ENCODE results near the gene REG4. TPM values are rescaled to one million over a fixed set of nuclear protein-coding genes. Genes with fewer than 3 reads are reported as not detected.

REG4 gene
- total and polyA plus RNA-seq, 2 of the 13 experiments (the other 11 are each of a cell fraction or from before 2014, with no cell fraction given): not detected

DNA sequence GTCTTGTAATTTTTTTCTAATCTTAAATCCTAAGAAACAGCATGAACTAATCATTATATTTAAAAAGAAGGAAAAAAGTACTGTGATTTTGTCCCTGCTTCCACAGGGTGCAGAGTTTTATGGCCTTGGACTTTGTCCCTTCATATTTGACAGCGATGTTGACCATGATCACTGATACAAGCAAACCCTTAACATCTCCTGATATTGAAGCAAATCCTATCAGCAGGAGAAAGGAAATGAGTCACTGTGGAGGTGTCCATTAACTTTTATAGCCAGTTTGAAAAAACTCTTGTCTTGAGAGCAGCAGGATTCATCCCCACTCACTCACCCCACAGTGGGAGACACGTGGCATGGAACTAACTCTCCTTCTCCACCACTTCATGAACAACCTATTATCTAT lies 5.1 kb upstream of the REG4 start (continued):
- TF ChIP-seq ATF7-NPFF (CRISPR knock-in tag; IDR thresholded peaks at IDR 0.05; ENCODE audit: low read depth) (no peak), RARG (CRISPR knock-in tag; IDR thresholded peaks at IDR 0.05; ENCODE audit: low read depth) (no peak), NCOA5 (CRISPR knock-in tag; IDR thresholded peaks at IDR 0.05) (no peak), SMC3 (IDR thresholded peaks at IDR 0.05; ENCODE audit: low read length) (no peak), ZSCAN25 (CRISPR knock-in tag; IDR thresholded peaks at IDR 0.05) (no peak), BATF2 (CRISPR knock-in tag; IDR thresholded peaks at IDR 0.05) (no peak), RBFOX2 (IDR thresholded peaks at IDR 0.05; ENCODE audit: low read depth, low read length) (0 out of 2 replicates have a peak, but pooled peaks have one; percentile 31), FOXJ3 (CRISPR knock-in tag; IDR thresholded peaks at IDR 0.05; ENCODE audit: borderline replicate concordance) (no peak), SIN3B (IDR thresholded peaks at IDR 0.05; ENCODE audit: low read length) (no peak), ZNF569 (CRISPR knock-in tag; IDR thresholded peaks at IDR 0.05; ENCODE audit: borderline replicate concordance) (no peak), ZNF121 (CRISPR knock-in tag; IDR thresholded peaks at IDR 0.05) (no peak), YEATS2 (CRISPR knock-in tag; IDR thresholded peaks at IDR 0.05; ENCODE audit: borderline replicate concordance) (no peak), ATAD3A (CRISPR knock-in tag; IDR thresholded peaks at IDR 0.05) (no peak), ZNF563 (CRISPR knock-in tag; IDR thresholded peaks at IDR 0.05) (no peak), KAT8 (CRISPR knock-in tag; IDR thresholded peaks at IDR 0.05) (no peak), RAD51 (IDR thresholded peaks at IDR 0.05; ENCODE audit: borderline replicate concordance) (no peak), TEAD3 (CRISPR knock-in tag; optimal IDR thresholded peaks at IDR 0.05; ENCODE audit: borderline replicate concordance) (no peak), MAFK (conservative IDR thresholded peaks at IDR 0.05 in 1 of 2, IDR thresholded peaks at IDR 0.05 in 1 of 2; ENCODE audit: low read length in 2 of 2) (no peak)
- TF ChIP-seq, protein P1, sequence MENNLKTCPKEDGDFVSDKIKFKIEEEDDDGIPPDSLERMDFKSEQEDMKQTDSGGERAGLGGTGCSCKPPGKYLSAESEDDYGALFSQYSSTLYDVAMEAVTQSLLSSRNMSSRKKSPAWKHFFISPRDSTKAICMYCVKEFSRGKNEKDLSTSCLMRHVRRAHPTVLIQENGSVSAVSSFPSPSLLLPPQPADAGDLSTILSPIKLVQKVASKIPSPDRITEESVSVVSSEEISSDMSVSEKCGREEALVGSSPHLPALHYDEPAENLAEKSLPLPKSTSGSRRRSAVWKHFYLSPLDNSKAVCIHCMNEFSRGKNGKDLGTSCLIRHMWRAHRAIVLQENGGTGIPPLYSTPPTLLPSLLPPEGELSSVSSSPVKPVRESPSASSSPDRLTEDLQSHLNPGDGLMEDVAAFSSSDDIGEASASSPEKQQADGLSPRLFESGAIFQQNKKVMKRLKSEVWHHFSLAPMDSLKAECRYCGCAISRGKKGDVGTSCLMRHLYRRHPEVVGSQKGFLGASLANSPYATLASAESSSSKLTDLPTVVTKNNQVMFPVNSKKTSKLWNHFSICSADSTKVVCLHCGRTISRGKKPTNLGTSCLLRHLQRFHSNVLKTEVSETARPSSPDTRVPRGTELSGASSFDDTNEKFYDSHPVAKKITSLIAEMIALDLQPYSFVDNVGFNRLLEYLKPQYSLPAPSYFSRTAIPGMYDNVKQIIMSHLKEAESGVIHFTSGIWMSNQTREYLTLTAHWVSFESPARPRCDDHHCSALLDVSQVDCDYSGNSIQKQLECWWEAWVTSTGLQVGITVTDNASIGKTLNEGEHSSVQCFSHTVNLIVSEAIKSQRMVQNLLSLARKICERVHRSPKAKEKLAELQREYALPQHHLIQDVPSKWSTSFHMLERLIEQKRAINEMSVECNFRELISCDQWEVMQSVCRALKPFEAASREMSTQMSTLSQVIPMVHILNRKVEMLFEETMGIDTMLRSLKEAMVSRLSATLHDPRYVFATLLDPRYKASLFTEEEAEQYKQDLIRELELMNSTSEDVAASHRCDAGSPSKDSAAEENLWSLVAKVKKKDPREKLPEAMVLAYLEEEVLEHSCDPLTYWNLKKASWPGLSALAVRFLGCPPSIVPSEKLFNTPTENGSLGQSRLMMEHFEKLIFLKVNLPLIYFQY (CRISPR knock-in tag; IDR thresholded peaks at IDR 0.05; ENCODE audit: borderline replicate concordance): no peak
- TF ChIP-seq, protein P2, sequence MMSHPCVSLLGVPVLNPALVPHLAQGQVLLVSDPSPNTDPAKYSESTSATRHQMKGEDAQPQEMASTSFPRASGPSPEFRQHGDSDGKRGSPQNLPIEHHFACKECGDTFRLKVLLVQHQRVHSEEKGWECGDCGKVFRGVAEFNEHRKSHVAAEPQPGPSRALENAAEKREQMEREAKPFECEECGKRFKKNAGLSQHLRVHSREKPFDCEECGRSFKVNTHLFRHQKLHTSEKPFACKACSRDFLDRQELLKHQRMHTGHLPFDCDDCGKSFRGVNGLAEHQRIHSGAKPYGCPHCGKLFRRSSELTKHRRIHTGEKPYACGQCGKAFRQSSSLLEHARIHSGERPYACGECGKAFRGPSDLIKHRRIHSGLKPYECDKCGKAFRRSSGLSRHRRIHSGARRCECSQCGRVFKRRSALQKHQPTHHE (CRISPR knock-in tag; IDR thresholded peaks at IDR 0.05; ENCODE audit: borderline replicate concordance): no peak
- TF ChIP-seq, protein P3, sequence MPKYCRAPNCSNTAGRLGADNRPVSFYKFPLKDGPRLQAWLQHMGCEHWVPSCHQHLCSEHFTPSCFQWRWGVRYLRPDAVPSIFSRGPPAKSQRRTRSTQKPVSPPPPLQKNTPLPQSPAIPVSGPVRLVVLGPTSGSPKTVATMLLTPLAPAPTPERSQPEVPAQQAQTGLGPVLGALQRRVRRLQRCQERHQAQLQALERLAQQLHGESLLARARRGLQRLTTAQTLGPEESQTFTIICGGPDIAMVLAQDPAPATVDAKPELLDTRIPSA (CRISPR knock-in tag; IDR thresholded peaks at IDR 0.05; ENCODE audit: borderline replicate concordance): no peak

Measured in HepG2 (cell line).